DMS153 (cell line): Measurements from ENCODE around the gene CDC42EP4.
A peak's percentile ranks its signal among the peaks of the same experiment; 100 is the strongest.
"Not testable (repeated sequence)": the region's sequence is repeated elsewhere in the genome, so short reads cannot be mapped to it uniquely, and the experiment has no call there.

Experiments used
- DNase-seq: peaks from one replicate; lab custom pipeline; 2025; lab: John Stamatoyannopoulos, UW

The CDC42EP4 gene

DNA sequence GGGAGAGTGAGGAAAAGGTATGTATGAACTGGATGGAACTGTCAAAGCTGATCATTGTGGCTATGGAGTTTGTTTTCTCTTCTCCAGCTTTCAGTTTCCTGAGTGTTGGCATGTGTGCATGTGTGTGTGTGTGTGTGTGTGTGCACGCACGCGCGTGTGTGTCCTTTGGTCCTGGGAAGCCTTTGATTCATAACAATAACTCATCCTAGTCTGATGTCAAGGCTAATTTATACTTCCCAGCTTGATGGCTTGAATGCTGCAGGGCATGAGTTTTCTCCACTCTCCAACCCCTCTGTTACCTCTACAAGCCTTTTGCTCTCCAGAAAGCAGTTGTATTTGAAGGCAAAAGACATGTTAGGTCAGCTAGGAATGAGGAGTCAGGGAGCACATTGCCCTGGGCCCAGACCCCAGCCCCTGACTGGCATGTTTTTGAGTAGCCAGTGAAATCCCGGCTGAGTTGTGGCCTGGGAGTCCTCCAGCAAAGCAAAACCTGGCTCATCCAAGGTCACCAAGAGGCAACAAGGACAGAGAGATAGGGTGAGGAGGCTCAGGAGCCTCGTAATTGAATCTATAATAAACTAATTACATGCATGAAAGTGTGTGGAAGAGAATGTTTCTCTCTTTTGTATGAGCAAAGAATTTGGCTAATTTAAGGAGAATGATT, 8.9 kb upstream of the CDC42EP4 start:
- DNase-seq, result no peak

DNA sequence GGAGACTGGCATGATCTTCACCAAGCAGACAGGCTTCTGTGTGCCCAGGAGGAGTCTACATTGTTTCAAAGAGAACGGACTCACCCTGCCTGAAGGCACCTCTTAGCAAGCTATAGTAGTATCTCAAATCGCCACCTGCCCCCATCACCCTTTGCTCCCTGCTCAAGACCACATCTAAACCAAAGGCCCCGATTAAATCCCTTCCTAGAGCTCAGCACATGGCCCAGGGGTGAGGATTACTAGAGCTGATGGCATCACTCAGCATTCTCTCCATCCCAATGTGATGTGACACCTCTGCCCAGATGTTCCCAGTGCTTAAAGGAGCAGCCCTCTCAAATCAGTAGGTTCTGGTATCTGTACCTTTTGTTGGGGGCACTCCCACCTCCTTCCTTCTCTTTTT, 8.0 kb upstream of the CDC42EP4 start:
- no peak for DNase-seq

DNA sequence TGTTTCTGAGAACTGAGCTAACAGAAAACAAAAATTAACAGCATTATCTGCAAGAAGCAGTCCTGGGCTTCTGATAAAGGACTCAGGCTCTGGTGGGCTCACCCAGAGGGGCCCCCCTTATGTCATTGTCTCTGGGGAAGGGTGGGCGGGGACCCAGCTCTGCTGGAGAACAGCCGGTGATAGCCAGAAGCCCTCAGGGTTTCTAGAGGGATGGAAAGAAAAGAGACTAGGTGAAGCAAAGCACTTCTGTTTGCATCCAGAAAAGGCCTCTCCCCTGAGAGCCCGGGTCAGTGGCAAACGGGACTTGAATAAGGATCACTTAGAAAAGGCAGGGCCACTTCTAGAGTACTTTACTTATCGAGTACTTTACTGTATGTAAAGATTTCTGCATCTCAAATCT, 7.0 kb upstream of the CDC42EP4 start:
- DNase-seq, result no peak

DNA sequence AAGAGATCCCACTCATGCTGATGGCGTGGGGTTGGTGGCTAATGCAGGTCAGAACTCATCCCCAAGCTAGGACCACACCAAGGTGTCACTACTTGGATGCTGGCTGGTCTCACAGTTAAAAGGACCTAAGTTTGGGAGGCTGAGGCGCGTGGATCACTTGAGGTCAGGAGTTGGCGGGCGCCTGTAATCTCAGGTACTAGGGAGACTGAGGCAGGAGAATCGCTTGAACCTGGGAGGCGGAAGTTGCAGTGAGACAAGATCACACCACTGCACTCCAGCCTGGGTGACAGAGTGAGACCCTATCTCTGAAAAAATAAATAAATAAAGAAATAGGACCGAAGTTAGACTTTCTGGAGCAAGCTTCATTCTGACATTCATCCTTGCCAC, 6.6 kb upstream of the CDC42EP4 start:
- DNase-seq, result no peak

DNA sequence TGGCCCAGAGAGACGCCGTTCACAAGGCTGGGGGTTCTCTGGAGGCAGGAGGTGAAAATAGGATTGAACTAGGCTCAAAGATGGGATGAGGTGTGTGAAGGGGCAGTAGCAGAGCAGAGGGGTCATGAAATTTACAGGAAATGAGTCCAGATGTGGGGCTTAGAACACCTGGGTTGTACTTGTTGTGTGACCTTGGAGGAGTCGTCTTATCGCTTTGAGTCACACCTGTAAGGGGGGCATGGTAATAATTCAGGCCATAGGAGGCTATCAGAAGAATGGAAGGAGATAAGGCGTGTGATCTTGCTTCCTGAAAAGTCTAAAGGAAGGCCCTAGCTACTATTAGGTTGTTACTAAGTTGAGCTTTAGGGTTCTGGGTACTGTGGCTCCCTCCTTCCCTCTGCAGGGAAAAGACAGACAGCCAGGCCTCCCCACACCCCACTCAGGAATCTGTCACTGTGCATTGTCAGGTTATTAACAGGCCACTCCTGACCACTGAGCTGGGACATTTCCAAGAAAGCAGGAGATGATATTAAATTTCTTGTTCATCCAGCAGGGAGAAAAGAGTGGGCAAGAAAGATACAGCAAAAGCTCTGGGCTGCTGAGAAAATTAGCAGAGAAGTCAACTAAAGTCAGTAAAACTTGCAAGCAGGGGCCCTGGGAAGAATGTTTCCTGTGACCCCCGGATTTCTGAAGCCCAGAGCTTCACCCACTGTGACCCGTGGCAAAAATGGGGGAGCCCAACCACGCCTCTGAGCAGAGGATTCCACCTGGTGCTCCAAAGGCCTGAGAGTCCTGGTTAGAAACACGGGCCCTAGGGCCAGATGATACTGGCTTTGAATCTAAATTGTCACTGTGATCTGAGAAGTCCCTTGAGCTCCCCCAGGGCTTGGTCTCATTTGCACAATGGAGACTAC, 6.0 kb upstream of the CDC42EP4 start:
- no peak for DNase-seq

DNA sequence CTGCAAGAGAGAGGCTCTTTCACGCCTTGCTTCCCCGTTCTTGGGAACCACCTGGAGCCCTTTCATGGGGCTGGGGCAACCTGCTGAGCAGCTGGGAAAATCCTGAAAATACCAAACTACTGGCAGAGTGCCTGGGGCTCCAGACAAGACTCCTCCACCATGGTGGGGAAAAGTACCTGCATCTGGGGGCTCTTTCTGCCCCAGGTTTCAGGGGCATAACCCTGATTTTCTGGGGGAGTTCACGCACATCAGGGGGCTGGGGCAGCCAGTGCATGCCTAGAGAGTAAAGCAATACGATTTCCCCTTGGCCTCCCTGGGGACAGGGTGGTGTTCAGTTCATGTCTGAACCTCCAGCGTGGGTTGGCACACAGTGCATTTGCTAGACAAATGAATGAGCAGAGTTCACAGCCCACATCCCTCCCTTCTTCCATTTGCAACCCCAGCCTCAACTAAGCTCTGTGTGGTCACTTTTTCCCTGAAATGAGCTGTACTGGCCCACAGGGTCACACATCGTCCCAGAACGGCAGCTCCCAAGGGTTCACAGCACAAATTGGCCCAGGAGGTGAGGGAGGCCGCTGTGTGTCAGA, 5.2 kb upstream of the CDC42EP4 start:
- DNase-seq, result no peak

DNA sequence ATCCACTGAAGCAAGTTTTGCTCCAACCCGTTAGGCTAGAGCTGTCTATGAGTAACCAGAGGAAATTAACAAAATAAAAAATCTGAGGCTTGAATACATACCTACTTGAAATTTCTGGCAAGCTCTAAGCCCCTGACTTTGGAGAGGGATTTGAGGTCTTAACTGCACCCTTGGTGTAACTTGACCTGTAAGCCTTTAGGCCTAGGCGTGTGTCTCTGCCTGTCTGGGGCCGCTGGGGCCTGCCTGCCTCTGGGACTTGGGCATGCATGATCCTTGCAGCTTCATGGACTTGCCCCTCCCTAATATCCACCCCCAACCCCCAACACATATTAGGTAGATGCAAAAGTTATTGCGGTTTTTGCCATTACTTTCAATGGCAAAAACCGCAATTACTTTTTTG, 3.7 kb upstream of the CDC42EP4 start:
- DNase-seq, result no peak

DNA sequence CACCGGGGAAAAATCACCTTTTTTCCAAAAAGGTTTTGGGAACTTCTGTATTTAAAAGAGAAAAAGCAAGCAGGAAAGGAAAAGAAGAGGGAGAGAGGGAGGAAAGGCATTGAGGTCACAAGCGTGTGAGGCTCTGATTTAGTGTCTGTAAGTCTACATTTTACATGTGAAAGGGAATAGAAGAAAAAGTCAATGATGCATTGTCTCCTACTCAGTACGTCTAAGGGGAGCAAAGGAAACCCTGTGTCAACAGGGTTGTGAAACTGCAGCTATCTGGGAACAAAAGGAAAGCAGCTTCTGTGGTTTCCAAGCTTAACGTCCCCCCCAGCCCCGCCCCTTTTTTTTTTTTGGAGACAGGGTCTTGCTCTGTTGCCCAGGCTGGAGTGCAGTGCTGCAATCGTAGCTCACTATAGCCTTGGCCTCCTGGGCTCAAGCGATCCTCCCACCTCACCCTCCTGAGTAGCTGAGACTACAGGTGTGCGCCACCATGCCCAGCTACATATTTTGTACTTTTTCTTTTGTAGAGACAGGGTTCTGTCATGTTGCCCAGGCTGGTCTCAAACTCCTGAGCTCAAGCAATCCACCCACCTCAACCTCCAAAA, 1.8 kb upstream of the CDC42EP4 start:
- no peak for DNase-seq

DNA sequence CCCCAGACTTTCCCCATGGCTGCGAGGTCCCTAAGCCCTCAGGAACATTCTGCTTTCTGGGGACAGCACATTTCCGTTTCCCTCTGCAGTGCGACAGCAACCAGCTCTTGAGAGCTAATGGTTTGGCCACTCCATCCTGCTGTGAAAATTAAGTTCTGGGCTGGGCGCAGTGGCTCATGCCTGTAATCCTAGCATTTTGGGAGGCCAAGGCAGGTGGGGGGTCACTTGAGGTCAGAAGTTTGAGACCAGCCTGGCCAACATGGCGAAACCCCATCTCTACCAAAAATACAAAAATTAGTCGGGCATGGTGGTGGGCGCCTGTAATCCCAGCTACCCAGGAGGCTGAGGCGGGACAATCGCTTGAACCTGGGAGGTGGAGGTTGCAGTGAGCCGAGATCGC, 1.1 kb upstream of the CDC42EP4 start:
- DNase-seq, result not testable (repeated sequence)

DNA sequence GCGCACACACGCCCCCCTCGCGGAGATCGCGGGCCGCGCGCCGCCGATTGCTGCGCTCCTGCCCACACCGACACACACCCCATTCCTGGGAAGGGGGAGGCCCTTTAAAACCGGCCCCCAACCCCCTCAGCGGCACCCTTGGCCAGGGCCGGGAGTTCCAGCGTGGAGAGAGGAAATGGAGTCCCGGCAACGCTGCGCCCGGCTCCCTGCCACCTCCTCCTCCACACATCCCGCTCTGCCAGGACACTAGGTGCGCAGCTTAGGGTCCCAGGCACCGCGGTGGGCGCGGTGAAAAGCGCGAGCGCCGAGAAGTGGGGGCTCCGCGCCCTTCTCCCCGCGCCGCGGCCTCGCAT, 397 bp downstream of the CDC42EP4 start:
- DNase-seq, result no peak

DNA sequence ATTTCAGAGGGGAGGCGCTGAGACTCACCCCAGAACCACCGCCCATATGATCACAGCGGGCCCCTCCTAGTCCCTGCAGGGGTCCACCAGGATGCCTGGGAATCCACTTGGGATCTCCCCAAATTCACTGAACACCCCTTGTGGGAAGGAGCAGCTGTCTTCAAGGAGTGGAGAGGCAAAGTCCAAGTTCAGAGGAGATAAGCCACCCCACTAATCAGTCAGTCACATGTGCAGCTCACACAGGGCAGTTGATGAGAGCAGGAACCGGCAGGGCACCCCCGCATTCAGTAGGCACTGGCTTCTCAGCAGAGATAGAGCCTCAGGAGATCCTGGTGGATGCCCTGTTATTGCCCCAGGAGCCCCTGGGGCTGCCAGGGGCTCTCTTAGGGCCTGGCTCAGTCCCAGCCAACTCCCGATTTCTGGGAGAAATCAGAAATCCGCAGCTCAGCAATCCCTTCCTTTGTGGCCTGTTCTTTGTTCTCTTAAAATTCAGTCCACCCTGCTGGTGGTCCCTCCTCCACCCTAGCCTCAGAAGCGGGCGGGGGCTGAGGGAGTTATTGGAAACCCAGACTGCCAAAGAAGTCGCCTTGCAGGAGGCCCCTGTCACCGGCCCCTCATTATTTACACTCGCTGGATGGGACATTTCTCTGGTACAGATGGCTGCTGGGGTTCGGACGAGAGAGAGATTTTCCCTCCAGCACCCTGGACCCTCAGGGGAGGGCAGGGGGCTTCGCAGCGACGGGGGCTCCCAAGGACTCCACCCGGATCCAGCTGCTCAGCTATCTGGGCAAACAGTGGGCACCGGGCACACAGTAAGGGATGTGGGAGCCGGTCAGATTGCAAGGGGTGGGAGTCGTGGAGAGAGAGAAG, 1.8 kb downstream of the CDC42EP4 start:
- no peak for DNase-seq

DNA sequence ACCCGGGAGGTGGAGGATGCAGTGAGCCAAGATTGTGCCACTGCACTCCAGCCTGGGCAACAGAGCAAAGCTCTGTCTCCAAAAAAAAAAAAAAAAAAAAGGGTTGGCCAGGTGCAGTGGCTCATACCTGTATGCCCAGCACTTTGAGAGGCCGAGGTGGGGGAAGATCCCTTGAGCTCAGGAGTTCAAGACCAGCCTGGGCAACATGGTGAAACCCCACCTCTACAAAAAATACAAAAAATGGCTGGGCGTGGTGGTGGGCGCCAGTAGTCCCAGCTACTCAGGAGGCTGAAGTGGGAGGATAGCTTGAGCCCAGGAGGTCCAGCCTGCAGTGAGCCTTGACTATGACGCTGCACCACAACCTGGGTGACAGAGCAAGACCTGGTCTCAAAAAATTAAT, 2.8 kb downstream of the CDC42EP4 start:
- DNase-seq, result not testable (repeated sequence)

DNA sequence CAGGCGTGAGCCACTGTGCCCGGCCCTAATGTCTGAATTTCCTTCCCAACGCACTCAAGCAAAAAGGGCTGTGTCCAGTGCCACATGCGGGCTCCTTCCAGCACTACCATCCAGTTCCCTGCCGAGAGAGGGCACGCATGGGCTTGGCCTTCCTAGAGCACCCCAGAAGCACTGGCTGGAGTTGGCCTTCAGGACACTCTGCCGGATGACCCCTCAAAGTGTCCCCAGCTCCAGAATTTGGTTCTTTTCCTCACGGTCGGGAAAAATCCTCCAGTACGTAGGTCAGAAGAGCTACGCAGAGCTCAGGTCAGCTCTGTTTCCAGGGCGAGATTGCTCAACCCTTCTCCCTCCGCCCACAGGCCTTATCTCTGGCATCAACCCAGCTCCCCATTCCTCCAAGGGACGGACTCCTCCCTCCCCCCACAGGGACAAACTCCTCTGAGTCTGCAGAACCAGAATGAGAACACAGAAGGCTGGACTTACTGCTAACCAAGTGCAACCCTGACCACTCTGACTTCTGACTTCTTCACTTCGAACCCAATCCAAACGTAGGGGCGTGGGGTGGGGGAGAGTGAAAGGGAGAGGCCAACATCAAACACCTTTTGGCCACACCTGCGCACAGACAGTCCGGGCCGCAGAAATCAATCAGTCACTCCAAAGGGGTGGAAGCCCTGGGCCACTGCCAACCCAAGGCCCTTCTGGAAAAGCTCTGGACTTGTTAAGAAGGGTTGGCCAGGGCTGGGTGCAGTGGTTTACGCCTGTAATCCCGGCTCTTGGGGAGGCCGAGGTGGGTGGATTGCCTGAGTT, 3.6 kb downstream of the CDC42EP4 start:
- no peak for DNase-seq

DNA sequence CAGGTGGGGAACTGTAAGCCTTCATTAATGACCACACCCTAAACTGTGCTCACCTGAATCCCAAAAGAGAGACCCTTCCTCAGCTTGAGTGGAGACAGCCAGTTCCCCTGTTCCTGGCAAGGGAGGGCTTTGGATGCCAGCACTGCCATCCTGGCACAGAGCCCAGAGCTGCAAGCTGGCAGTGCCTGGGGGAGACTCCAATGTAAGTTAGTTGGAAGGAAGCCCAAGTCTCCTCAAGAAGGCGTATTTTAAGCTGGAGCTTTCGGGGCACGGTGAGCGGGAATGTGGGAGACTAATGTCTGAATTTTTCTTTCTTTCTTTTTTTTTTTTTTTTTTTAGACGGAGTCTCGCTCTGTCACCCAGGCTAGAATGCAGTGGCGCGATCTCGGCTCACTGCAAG, 4.7 kb downstream of the CDC42EP4 start:
- DNase-seq, result no peak

DNA sequence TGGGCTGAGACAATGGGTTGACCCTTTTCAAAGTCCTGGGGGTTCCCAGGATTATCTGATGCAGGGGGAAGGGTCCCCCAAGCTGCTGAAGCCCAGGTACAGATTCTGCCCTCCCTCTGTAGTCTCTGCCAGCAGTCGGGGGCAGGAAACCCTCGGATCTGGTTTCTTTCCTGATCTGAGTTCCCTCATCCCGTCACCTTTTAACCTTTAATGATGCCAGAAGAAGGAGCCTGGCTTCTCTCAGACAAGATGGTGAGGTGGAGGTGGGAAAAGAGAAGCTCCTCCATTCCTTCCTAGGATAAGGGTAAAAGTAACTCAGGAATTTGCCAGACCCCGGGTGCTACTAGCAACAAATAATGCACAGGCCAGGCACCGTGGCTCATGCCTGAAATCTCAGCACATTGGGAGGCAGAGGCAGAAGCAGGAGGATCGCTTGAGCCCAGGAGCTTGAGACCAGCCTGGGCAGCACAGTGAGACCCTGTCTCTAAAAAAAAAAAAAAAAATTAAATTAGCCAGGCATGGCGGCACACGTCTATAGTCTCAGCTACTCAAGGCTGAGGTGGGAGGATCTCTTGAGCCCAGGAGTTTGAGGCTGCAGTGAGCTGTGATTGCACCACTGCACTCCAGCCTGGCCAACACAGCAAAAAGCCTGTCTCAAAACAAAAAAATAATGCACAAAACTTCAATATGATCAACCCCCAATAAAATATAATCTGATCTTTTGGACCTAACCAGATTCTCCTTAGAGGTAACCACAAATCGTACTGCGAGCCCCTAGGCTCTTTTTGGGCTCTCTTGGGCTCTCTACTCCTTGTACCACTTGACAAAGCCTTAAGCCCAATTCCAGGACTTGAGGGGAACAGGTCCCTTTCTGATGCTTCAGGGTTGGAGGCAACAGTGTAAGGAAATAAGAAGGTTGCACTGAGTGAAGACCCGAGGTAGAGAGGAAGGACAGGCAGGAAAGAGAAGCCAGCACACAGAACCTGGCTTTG, 5.7 kb downstream of the CDC42EP4 start:
- DNase-seq, result no peak

DNA sequence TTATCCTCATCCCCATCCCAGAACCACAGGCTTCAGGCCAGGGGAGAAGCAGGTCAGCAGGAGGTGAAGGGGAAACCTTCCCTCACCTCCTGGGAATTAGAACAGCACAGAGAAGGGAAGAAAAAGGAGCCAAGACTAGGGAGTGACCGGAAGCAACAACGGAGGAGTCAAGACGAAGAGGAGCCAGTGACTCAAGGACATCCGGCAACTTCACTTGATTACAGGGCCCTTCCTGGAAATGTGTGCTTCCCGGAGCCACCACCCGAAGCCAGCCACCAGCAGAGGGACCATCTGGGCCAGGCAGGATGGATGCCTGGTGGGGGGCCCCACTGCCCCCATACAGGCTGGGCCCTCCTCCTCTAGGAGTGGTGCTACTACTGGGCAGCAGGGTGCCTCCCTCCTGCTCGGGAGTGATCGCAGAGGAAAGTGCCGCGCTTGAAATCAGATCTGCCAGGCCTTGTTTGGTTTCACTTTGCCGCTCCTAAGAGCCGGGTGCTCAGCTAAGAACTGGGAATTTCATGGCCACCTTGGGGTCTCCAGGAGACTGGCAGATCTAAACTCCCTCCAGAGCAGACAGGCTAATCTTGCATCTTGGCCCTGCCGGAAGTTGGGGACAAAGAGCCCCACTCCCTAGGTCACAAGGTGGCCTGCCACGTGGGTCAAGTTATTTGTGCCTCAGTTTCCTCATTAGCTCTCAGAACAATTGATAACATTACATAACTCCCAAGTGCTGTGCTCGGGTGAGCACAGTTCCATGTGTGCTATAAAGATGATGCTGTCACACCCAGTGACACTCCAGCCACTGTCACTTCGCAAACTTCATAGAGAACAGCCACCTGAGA, 6.6 kb downstream of the CDC42EP4 start:
- DNase-seq, result peak; percentile 27

DNA sequence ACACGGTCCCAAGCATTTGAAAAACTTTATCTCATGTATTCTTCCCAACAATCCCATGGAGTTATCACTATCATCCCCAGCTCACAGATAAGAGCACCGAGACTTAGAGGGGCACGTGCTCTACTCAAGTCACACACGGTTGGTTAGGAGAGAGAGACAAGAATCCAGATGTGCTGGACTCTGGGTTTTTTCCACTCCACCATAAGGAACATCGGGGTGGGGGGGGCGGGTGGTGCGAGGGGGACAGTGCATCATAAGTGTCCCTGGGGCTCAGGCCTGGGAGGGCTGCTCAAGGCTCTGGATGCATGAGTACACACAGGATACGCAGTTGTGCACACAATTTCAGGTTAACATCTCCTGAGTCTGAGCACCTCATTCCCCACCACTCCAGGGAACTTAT, 7.4 kb downstream of the CDC42EP4 start:
- no peak for DNase-seq

DNA sequence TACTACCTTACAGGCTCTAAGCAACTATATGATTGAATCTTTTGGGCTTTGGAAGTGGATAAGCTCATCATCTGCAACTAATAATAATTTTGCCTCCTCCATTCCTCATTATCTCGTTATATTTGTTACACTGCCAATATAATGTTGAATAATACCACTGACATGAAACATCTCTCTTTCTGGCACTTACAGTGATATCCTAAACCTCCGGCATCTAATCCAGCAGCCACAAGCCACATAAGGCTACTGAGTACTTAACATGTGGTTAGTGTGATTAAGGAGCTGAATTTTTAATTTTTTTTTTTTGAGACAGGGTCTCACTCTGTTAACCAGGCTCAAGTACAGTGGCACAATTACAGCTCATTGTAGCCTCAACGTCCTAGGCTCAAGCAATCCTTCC, 9.6 kb downstream of the CDC42EP4 start:
- no peak for DNase-seq

DNA sequence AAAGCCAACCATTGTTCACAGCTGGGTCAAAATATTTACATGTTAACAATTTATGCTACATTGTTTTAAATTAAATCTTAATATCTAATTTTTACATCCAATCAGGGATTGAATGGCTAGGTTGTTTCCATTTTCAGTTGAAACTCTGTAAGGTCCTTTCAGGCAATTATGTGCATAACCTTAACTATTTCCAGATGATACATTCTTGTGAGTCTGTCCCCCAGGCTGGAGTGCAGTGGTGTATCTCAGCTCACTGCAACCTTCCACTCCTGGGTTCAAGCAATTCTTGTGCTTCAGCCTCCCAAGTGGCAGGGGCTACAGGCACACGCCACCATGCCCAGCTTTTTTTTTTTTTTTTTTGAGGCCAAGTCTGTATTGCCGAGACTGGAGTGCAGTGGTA, 10.4 kb downstream of the CDC42EP4 start:
- no peak for DNase-seq
